ENCODE measurements around the gene MUC22.
"Not testable (repeated sequence)": the region's sequence is repeated elsewhere in the genome, so short reads cannot be mapped to it uniquely, and the experiment has no call there.

MUC22 gene

DNA sequence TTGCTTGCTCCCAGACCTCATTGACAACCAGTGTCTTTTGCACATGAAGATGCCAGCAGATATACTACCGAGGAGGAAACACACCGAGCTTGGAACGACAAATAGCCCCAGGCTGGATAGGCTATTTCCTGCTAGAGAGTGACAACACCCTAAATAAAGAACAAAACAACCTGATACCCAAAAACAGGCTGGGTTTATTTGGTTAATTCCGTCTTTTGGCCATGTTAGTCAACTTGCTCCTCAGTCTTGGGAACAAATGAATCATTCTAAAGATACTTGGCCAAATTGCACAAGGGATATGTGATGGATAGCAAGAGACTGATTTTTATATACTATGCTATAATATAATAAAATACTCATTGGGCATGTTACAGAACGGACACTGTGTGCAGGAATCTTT is 11.5 kb upstream of the MUC22 start:
- no peak for DNase-seq (ENCODE audit: low read depth in 2 of 2)

- not testable (repeated sequence) for DNase-seq (ENCODE audit: low read depth in 2 of 2)
Measured at GRCh38 chr6:31000067-31000860, 10.0 kb upstream of the MUC22 start.

- DNase-seq (ENCODE audit: low read depth in 2 of 2), result no peak
Measured at GRCh38 chr6:31001281-31001888, 8.9 kb upstream of the MUC22 start.

GRCh38 chr6:31002471-31002870 is 7.8 kb upstream of the MUC22 start:
- no peak for DNase-seq (ENCODE audit: low read depth in 2 of 2)

DNA sequence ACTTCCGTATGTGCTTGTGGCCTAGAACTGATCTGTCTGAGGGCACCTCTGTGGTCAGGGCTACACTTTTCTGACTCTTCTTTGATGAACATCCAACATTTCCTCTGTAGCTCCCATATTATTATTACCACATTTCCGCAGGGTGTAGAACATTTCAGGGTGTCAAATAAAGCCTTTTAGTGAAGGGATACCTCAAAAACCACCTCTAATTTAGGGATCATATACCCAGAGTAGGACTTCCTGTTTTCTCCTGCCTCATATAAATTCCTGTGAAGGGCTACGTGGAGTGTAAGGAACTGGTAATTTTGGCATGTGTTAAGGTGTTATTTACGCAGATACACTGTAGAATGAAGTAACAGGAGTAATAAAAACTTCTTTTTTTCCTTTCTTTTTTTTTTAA is 5.5 kb upstream of the MUC22 start:
- no peak for DNase-seq (ENCODE audit: low read depth in 2 of 2)

- DNase-seq (ENCODE audit: low read depth in 2 of 2), result no peak
Measured at GRCh38 chr6:31005249-31006020, 4.8 kb upstream of the MUC22 start.

DNA sequence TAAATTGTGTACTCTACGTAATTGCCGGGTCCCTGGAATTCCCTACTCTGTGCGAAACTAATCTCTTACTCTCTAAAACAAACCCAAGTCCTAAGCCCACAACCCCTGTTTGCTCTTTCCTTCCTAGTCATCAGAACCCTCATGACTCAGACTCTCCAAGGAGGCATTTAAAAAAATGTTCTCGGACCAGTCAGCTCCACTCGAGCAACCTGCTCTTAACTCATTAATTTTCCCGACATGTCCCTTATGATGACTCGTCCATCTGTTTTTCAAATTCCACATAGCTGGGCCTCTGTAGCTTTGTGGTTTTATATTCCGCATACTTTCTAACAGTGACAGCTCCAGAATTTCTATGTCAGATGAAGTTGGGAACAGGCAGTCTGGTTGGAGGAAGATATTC is 2.6 kb upstream of the MUC22 start:
- DNase-seq (ENCODE audit: low read depth in 2 of 2), result no peak

GRCh38 chr6:31008165-31008564 is 2.1 kb upstream of the MUC22 start:
- DNase-seq (ENCODE audit: low read depth in 2 of 2), result no peak

DNA sequence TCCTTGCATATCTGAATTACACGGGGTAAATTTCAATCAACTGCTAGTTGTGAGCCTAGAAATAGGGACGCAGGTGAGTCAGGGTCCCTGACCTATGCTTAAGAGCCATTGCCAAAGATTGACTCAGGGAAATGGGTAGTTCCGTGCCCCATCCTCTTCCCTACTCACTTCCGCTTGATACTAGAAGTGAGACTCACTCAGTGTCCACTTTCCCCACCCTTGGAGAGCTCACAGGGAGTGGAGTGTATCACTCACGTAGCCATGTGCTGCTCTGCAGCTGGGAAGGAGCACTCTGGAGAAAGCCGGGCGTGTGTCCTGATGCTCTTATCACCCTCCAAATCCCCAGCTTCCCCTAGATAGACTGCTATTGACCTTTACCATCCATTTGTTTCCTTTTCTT is 543 bp upstream of the MUC22 start:
- no peak for DNase-seq (ENCODE audit: low read depth in 2 of 2)

GRCh38 chr6:31011153-31011552 is 879 bp downstream of the MUC22 start:
- no peak for DNase-seq (ENCODE audit: low read depth in 2 of 2)

GRCh38 chr6:31016659-31017299 is 6.5 kb downstream of the MUC22 start:
- DNase-seq (ENCODE audit: low read depth in 2 of 2), result no peak

DNA sequence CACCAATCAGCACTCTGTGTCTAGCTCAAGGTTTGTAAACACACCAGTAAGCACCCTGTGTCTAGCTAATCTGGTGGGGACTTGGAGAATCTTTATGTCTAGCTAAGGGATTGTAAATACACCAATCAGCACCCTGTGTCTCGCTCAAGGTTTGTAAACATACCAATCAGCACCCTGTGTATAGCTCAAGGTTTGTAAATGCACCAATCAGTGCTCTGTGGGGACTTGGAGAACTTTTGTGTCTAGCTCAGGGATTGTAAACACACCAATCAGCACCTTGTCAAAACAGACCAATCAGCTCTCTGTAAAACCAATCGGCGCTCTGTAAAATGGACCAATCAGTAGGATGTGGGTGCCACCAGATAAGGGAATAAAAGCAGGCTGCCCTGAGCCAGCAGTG is 7.2 kb downstream of the MUC22 start:
- not testable (repeated sequence) for DNase-seq (ENCODE audit: low read depth in 2 of 2)

DNA sequence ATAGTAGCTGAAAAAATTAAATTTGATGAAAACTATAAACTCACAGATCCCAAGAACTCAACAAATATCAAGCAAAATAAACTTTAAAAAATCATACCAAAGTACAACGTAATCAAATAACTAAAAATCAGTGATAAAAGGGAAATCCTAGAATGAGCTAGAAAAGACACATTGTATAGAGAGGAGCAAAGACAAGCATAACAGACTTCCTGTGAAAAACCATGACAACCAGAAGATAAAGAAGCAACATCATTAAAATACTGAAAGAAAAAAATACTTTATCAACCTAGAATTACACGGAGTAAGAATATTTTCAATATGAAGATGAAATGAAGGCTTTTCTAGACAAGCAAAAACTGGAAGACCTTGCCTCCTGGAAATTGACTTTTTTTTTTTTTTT is 9.8 kb downstream of the MUC22 start:
- no peak for DNase-seq (ENCODE audit: low read depth in 2 of 2)

DNA sequence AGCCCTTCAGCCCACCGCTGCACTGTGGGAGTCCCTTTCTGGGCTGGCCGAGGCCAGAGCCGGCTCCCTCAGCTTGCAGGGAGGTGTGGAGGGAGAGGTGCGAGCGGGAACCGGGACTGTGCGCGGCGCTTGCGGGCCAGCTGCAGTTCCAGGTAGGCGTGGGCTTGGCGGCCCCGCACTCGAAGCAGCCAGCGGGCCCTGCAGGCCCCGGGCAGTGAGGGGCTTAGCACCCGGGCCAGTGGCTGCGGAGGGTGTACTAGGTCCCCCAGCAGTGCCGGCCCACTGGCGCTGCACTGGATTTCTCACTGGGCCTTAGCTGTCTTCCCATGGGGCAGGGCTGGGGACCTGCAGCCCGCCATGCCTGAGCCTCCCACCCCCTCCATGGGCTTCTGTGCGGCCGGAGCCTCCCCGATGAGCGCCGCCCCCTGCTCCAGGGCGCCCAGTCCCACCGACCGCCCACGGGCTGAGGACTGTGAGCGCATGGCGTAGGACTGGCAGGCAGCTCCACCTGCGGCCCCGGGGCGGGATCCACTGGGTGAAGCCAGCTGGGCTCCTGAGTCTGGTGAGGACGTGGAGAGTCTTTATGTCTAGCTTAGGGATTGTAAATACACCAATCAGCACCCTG is 10.5 kb downstream of the MUC22 start:
- not testable (repeated sequence) for DNase-seq (ENCODE audit: low read depth in 2 of 2)

DNA sequence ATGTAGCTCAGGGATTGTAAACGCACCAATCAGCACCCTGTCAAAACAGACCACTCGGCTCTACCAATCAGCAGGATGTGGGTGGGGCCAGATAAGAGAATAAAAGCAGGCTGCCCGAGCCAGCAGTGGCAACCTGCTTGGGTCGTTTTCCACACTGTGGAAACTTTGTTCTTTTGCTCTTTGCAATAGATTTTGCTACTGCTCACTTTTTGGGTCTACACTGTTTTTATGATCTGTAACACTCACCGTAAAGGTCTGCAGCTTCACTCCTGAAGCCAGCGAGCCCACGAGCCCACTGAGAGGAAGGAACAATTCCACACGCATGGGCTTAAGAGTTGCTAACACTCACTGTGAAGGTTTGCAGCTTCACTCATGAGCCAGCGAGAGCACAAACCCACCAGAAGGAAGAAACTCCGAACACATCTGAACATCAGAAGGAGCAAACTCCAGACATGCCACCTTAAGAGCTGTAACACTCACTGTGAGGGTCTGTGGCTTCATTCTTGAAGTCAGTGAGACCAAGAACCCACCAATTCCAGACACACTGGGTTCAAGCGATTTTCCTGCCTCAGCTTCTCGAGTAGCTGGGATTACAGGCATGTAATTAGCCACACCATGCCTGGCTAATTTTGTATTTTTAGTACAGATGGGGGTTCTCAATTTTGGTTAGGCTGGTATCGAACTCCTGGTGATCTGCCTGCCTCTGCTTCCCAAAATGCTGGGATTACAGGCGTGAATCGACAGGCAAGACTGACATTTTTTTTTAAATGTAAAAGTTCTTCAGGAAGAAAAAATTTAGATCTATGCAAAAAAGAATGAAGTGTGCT is 11.6 kb downstream of the MUC22 start:
- DNase-seq (ENCODE audit: low read depth in 2 of 2), result not testable (repeated sequence)

GRCh38 chr6:31025595-31025994 is 15.3 kb downstream of the MUC22 start:
- DNase-seq (ENCODE audit: low read depth in 2 of 2), result no peak

DNA sequence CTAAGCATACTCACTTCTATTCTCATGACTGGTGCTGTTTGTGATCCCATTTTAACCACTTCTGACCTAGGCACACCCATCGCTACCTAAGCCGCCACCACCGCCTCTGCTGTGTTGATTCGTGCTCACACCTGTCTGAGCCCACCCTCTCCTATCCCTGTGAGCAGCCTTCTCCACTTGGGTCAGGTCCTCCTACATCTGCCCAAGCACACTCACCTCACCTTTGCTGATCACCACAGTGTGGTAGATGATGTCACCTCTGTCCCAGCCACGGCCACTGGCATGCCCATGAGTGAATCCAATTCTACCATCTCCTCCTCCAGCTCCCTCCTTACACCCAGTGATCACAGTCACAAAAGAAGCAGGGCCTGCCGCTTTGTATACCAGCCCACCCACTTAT is 20.8 kb downstream of the MUC22 start:
- DNase-seq (ENCODE audit: low read depth in 2 of 2), result no peak

GRCh38 chr6:31033075-31033474 is 22.8 kb downstream of the MUC22 start:
- no peak for DNase-seq (ENCODE audit: low read depth in 2 of 2)

GRCh38 chr6:31035862-31036497 is 25.7 kb downstream of the MUC22 start:
- no peak for DNase-seq (ENCODE audit: low read depth in 2 of 2)

DNA sequence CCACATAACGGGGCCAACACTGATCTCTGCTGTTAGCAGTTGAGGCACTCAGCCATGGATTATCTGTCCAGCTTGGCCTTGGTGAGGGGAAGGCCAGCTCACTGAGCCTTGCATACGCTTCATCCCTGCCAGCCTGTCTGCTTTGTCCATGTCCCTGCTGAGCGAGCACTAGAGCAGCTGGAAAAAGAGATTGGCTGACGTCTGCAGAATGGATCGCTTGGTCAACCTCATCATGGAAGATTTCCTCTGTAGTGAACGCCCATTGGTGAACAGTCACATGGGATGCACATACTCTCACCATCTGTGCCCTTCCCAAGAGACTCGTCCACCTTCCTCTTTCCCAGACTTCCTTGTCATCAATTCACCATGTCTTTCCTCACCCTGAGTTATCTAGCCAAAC is 26.9 kb downstream of the MUC22 start:
- no peak for DNase-seq (ENCODE audit: low read depth in 2 of 2)

Data from stimulated activated CD4-positive, alpha-beta T cell treated with anti-CD3 and anti-CD28 coated beads, Interleukin-1b, Interleukin-23, amount 100 ng/mL, for 1 hour (primary cell).